ENCODE measurements around the gene ARHGEF17. TPM values are rescaled to one million over a fixed set of nuclear protein-coding genes. Genes with fewer than 3 reads are reported as not detected.

Gene ARHGEF17
- total and polyA plus RNA-seq, 3 experiments from 2014 or later = not detected

GRCh38 chr11:73416786-73417185 lies 108.7 kb downstream of the ARHGEF17 start:
- ChIA-PET POLR2A (no interaction called here), CTCF (interaction anchor here (0.9 kb wide), 1 partner anchor 10 kb away, joined by 3 read pairs; no protein-coding TSS in a partner anchor)
- H3K4me1 Mint-ChIP-seq = peaks cover 4 to 11% (median 7%) of the 10 kb centered on the region in 3 donors
- no peaks in the 10 kb centered on the region for H3K36me3 ChIP-seq (ENCODE audit: insufficient read depth, low read length)
- no peak for DNase-seq
- H3K4me3 ChIP-seq (ENCODE audit: low read length) = no peak overlapping the region
- H3K27ac ChIP-seq (ENCODE audit: low read depth, low read length) = no peak overlapping the region
- peak overlapping the region in 4 of 8 donors; percentile 2 to 71 (median 34) for H3K27ac Mint-ChIP-seq
- peaks cover 4% of the 10 kb centered on the region for H3K4me1 ChIP-seq (ENCODE audit: insufficient read depth, low read length)
- no peak overlapping the region for H3K4me3 Mint-ChIP-seq
- H3K27me3 ChIP-seq (ENCODE audit: insufficient read depth, low read length, poor library complexity, severe bottlenecking) = no peaks in the 10 kb centered on the region
- H3K9me3 ChIP-seq (ENCODE audit: low read length) = no peaks in the 10 kb centered on the region
- H3K9me3 Mint-ChIP-seq = no peaks in the 10 kb centered on the region
- H3K36me3 Mint-ChIP-seq = peaks cover 5 to 41% (median 15%) of the 10 kb centered on the region in 3 donors
- H3K27me3 Mint-ChIP-seq = no peaks in the 10 kb centered on the region

Other genes with a start within 250 kb of the ARHGEF17 start
- gene FCHSD2, start 166.0 kb upstream of the ARHGEF17 start, total RNA-seq = 10 to 100 TPM; 28.0 to 28.3 TPM
- 21.2 TPM for gene FCHSD2, start 166.0 kb upstream of the ARHGEF17 start, polyA plus RNA-seq
- not detected for gene P2RY2, start 90.0 kb upstream of the ARHGEF17 start, total RNA-seq
- gene P2RY2, start 90.0 kb upstream of the ARHGEF17 start, polyA plus RNA-seq = not detected
- under 1 TPM; 0.20 to 0.24 TPM for gene P2RY6, start 35.9 kb upstream of the ARHGEF17 start, total RNA-seq
- not detected for gene P2RY6, start 35.9 kb upstream of the ARHGEF17 start, polyA plus RNA-seq
- 10 to 100 TPM; 23.4 TPM for gene RELT, start 68.1 kb downstream of the ARHGEF17 start, total RNA-seq
- gene RELT, start 68.1 kb downstream of the ARHGEF17 start, polyA plus RNA-seq = 7.5 TPM

All from CD8-positive, alpha-beta memory T cell (primary cell).